ENCODE results near the gene PPP2R2C.

The PPP2R2C gene

DNA sequence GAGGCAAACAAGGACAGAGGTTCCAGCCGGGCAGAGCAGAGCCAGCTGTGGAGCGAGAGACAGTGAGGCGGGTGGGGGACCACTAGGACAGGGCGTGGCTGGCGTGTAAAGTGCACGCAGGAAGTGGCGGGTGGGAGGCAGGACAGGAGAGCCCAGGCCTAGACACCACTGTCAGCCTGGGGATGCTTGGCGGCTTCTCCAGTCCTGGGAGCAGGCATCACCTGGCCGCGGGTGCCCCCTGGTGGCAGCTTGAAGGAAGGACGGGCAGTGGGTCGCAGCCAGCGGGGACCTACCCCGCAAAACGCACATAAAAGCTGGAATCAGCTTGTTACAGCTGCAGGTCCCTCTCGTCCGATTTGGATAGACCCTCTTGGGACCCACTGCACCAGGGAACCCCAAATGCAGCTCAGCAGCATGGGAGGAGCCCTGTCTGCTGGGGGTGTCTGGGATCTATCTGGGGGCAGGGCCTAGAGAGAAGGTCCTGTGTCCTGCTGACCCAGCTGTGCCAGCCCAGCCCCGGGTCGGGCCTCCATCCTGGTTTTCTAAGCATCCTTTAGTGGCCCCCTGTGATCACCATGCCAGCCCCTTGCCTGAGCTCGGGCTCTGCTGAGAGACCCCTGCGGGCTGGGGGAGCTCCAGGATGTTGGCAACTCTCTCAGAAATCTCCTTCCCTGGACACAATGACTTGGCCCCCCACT, 145.0 kb downstream of the PPP2R2C start (continued):
- TF ChIP-seq, protein P1, sequence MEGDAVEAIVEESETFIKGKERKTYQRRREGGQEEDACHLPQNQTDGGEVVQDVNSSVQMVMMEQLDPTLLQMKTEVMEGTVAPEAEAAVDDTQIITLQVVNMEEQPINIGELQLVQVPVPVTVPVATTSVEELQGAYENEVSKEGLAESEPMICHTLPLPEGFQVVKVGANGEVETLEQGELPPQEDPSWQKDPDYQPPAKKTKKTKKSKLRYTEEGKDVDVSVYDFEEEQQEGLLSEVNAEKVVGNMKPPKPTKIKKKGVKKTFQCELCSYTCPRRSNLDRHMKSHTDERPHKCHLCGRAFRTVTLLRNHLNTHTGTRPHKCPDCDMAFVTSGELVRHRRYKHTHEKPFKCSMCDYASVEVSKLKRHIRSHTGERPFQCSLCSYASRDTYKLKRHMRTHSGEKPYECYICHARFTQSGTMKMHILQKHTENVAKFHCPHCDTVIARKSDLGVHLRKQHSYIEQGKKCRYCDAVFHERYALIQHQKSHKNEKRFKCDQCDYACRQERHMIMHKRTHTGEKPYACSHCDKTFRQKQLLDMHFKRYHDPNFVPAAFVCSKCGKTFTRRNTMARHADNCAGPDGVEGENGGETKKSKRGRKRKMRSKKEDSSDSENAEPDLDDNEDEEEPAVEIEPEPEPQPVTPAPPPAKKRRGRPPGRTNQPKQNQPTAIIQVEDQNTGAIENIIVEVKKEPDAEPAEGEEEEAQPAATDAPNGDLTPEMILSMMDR (tag by site-specific recombination; IDR thresholded peaks at IDR 0.05) = peak; percentile 87
- TF ChIP-seq ZNF654 (tag by site-specific recombination; IDR thresholded peaks at IDR 0.05; ENCODE audit: low read depth) (peak; percentile 70), ZBTB7A (tag by site-specific recombination; IDR thresholded peaks at IDR 0.05; ENCODE audit: low read depth) (no peak)

DNA sequence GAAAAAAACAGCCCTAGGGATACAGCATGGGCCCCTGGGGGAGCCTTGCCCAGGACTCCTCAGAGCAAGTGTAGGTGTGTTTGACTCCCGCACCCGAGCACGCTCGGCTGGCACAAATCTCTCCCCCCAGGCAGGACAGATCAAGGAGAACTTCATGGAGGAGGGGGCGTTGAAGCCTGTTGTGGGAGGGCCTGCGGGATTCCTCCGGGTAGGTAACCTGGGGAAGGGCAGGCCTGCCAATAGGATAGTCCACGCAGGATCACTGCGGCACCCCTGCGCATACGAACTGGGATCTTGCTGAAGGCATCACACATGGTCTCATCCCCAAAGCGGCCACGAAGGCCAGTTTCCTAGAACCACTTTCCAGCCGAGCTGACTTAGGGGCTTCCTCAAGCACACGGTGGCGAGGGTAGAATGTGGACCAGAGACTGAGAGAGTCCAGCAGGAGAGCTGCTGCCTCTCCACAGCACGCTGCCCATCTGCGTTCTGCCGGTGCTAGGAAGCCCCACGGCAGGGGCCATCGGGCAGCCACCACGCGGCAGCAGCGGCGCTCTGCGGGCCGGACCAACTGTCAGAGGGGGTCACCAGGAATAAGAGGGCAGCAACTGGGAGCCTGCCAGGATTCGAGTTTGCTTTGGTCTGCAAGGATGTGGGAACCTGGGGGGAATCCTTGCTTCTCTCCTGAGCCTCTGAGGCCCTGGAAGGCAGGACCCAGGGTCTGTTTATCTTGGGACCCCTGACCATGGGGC, 145.9 kb downstream of the PPP2R2C start:
- peaks cover 0 to 32% of the 10 kb centered on the region in 2 experiments; a peak in 1 of 3 replicates for H3K36me3 ChIP-seq (ENCODE audit: control insufficient read depth in 2 of 2, insufficient read depth in 1 of 2, low read length in 2 of 2)
- H3K4me3 ChIP-seq (ENCODE audit: low read depth, low read length) = no peak overlapping the region
- no peak for TF ChIP-seq ZNF792 (tag by site-specific recombination; IDR thresholded peaks at IDR 0.05)
- TF ChIP-seq ZNF585B (tag by site-specific recombination; IDR thresholded peaks at IDR 0.05) = no peak
- TF ChIP-seq ZNF214 (tag by site-specific recombination; IDR thresholded peaks at IDR 0.05; ENCODE audit: borderline replicate concordance) = no peak
- TF ChIP-seq TRIM28 (IDR thresholded peaks at IDR 0.05; ENCODE audit: borderline replicate concordance, low read length) = no peak
- no peak for TF ChIP-seq ZNF660 (tag by site-specific recombination; IDR thresholded peaks at IDR 0.05)
- ChIA-PET CTCF (interaction anchor here (1.2 to 11.3 kb wide), 6 partner anchors 18 to 223 kb away, joined by 3 to 203 read pairs (median 6); no protein-coding TSS in a partner anchor), POLR2A (no interaction called here)
- no peaks in the 10 kb centered on the region for H3K9me3 ChIP-seq (ENCODE audit: control insufficient read depth, insufficient read depth, low read depth, low read length)
- no peak overlapping the region for H3K27ac ChIP-seq (ENCODE audit: extremely low read depth, low read depth, low read length)
- H3K4me1 ChIP-seq (ENCODE audit: control insufficient read depth, insufficient read depth, low read length) = no peaks in the 10 kb centered on the region

DNA sequence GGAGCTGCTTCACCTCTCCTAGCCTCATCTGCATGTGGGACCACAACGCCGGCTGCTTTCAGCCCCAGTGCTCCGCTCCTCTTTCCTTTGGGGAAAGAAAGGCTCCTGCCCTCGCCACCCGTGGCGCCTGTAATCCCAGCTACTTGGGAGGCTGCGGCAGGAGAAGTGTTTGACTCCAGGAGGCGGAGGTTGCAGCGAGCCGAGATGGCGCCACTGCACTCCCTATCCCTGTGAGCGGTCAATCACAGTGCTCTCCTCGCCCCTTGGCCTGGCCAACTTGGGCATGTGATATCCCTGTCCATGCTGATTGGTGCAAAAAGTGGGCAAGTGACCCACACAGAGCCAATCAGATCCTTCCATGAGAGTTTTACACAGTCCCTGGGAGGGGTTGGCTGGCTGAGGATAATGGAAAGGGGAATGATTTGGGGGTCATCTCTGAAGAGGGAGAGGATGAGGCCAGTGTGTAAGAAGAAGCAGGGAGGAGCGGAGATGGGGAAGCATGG, 146.6 kb downstream of the PPP2R2C start:
- H3K4me1 ChIP-seq (ENCODE audit: control insufficient read depth, insufficient read depth, low read length) = no peaks in the 10 kb centered on the region
- H3K27ac ChIP-seq (ENCODE audit: extremely low read depth, low read depth, low read length) = no peak overlapping the region
- ChIA-PET POLR2A (no interaction called here), CTCF (interaction anchor here (0.9 to 11.3 kb wide), 3 partner anchors 62 to 221 kb away, joined by 3 to 203 read pairs (median 3); no protein-coding TSS in a partner anchor)
- H3K36me3 ChIP-seq (ENCODE audit: control insufficient read depth in 2 of 2, insufficient read depth in 1 of 2, low read length in 2 of 2) = peaks cover 0 to 32% of the 10 kb centered on the region in 2 experiments; a peak in 1 of 3 replicates
- TF ChIP-seq ZNF211 (tag by site-specific recombination; IDR thresholded peaks at IDR 0.05; ENCODE audit: low read depth) (no peak), ZNF558 (tag by site-specific recombination; IDR thresholded peaks at IDR 0.05) (no peak), ZNF157 (tag by site-specific recombination; IDR thresholded peaks at IDR 0.05) (no peak), ZNF843 (tag by site-specific recombination; IDR thresholded peaks at IDR 0.05) (no peak), ZBTB1 (tag by site-specific recombination; IDR thresholded peaks at IDR 0.05) (no peak), SETDB1 (IDR thresholded peaks at IDR 0.05; ENCODE audit: insufficient read length, low read length) (no peak), MZF1 (tag by site-specific recombination; IDR thresholded peaks at IDR 0.05; ENCODE audit: borderline replicate concordance) (no peak)
- TF ChIP-seq, protein P2, sequence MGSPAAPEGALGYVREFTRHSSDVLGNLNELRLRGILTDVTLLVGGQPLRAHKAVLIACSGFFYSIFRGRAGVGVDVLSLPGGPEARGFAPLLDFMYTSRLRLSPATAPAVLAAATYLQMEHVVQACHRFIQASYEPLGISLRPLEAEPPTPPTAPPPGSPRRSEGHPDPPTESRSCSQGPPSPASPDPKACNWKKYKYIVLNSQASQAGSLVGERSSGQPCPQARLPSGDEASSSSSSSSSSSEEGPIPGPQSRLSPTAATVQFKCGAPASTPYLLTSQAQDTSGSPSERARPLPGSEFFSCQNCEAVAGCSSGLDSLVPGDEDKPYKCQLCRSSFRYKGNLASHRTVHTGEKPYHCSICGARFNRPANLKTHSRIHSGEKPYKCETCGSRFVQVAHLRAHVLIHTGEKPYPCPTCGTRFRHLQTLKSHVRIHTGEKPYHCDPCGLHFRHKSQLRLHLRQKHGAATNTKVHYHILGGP (tag by site-specific recombination; IDR thresholded peaks at IDR 0.05) = no peak
- H3K9me3 ChIP-seq (ENCODE audit: control insufficient read depth, insufficient read depth, low read depth, low read length) = no peaks in the 10 kb centered on the region
- no peak overlapping the region for H3K4me3 ChIP-seq (ENCODE audit: low read depth, low read length)
